GM21529 (cell line): ENCODE measurements around the gene ADAMTS6.

ENCODE experiments used
- ATAC-seq: cut with Tn5 transposase; IDR thresholded peaks from one replicate; pipeline ENCODE4 v1.9.1; 2021; ENCODE audit not compliant: unreplicated experiment

The ADAMTS6 gene

GRCh38 chr5:65474130-65474711, 7.5 kb downstream of the ADAMTS6 start:
- ATAC-seq = no peak

GRCh38 chr5:65468633-65469032, 13.1 kb downstream of the ADAMTS6 start:
- ATAC-seq = no peak

- no peak for ATAC-seq
Measured at GRCh38 chr5:65462139-65462705, 19.5 kb downstream of the ADAMTS6 start.

GRCh38 chr5:65461490-65461889, 20.2 kb downstream of the ADAMTS6 start:
- no peak for ATAC-seq

GRCh38 chr5:65459995-65460394, 21.7 kb downstream of the ADAMTS6 start:
- ATAC-seq = no peak

GRCh38 chr5:65455064-65455463, 26.7 kb downstream of the ADAMTS6 start:
- no peak for ATAC-seq

- no peak for ATAC-seq
Measured at GRCh38 chr5:65451436-65451835, 30.3 kb downstream of the ADAMTS6 start.

- ATAC-seq = no peak
Measured at GRCh38 chr5:65446682-65447081, 35.0 kb downstream of the ADAMTS6 start.

GRCh38 chr5:65441800-65442199, 39.9 kb downstream of the ADAMTS6 start:
- no peak for ATAC-seq

- ATAC-seq = no peak
Measured at GRCh38 chr5:65440456-65440855, 41.3 kb downstream of the ADAMTS6 start.

GRCh38 chr5:65434122-65434521, 47.6 kb downstream of the ADAMTS6 start:
- no peak for ATAC-seq

- no peak for ATAC-seq
Measured at GRCh38 chr5:65426656-65427055, 55.1 kb downstream of the ADAMTS6 start.

GRCh38 chr5:65423623-65424022, 58.1 kb downstream of the ADAMTS6 start:
- ATAC-seq = no peak

GRCh38 chr5:65418661-65419060, 63.1 kb downstream of the ADAMTS6 start:
- ATAC-seq = no peak

- no peak for ATAC-seq
Measured at GRCh38 chr5:65413822-65414221, 67.9 kb downstream of the ADAMTS6 start.

GRCh38 chr5:65412842-65413241, 68.9 kb downstream of the ADAMTS6 start:
- ATAC-seq = no peak

GRCh38 chr5:65411356-65411755, 70.4 kb downstream of the ADAMTS6 start:
- ATAC-seq = no peak

- no peak for ATAC-seq
Measured at GRCh38 chr5:65395526-65396155, 86.1 kb downstream of the ADAMTS6 start.

GRCh38 chr5:65394087-65394486, 87.6 kb downstream of the ADAMTS6 start:
- ATAC-seq = no peak

GRCh38 chr5:65391591-65391990, 90.1 kb downstream of the ADAMTS6 start:
- ATAC-seq = no peak

GRCh38 chr5:65390208-65390607, 91.5 kb downstream of the ADAMTS6 start:
- no peak for ATAC-seq

- ATAC-seq = no peak
Measured at GRCh38 chr5:65383859-65384258, 97.9 kb downstream of the ADAMTS6 start.

- no peak for ATAC-seq
Measured at GRCh38 chr5:65382582-65382981, 99.1 kb downstream of the ADAMTS6 start.
